ENCODE results near the gene APLP1. TPM values are rescaled to one million over a fixed set of nuclear protein-coding genes. Genes with fewer than 3 reads are reported as not detected.

APLP1 gene
- total RNA-seq, 4 donors from 2014 or later = 4.6 to 14.6 (median 8.8) TPM

DNA sequence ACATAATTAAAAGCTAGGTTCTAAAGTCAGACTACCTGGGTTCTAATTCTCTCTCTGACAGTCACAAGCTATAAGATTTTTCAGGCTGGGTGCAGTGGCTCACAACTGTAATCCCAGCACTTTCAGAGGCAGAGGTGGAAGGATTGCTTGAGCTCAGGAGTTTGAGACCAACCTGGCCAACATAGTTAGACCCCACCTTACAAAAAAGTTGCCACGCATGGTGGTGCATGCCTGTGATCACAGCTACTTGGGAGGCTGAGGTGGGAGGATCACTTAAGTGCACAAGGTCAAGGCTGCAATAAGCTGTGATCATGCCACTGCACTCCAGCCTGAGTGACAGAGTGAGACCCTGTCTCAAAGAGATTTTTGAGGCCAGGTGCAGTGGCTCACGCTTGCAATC is 26.0 kb downstream of the APLP1 start:
- intact Hi-C loops (cut with DNase I) = no loop called here
- WGBS = 89% methylated on average over 2 of the region's 2 CpGs
- peaks cover 41 to 83% (median 76%) of the 10 kb centered on the region in 4 donors for H3K36me3 ChIP-seq

DNA sequence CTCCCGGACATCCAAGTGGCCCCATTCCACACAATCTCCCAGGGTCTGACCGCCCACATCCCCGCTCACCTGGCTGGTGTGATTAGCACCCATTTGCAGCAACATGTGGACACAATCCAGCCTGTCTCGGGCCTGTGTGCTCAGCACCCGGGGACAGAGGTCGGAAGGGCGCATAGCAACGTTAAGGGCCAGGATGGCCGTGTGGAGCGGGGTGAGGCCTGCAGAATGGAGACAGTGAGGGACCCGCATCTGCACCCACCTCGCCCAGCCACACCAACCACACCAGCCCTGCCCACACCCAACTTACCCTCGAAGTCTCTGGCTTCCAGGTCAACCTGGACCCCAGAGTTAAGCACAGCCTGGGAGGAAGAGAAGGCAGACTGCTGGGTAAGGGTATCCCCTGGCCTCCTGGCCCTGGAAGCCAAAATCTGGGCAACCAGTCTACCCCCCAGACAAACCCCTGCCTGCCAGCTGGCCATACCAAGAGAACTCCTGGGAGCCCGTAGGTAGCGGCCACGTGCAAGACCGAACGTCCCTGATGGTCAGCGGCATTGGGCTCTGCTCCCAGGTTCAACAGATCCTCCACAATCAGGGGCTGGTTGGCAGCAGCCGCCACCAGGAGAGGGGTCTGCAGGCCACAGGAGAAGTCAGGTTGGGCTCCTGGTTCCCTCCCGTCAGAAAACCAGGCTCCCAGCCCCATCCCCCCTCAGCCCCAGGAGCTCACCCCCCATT is 27.7 kb downstream of the APLP1 start:
- Histone ChIP-seq H3K36me3 (peaks cover 26 to 66% (median 60%) of the 10 kb centered on the region in 4 donors), H3K9me3 (no peaks in the 10 kb centered on the region), H3K27me3 (no peaks in the 10 kb centered on the region), H3K4me3 (no peak overlapping the region), H3K27ac (replicated peaks in 1 of 4) (no peak overlapping the region), H3K4me1 (peaks cover 14 to 35% (median 30%) of the 10 kb centered on the region in 4 donors)
- 91% methylated on average over 19 of the region's 21 CpGs for WGBS
- DNase-seq (ENCODE audit: extremely low spot score) = no peak
- TF ChIP-seq, protein P1, sequence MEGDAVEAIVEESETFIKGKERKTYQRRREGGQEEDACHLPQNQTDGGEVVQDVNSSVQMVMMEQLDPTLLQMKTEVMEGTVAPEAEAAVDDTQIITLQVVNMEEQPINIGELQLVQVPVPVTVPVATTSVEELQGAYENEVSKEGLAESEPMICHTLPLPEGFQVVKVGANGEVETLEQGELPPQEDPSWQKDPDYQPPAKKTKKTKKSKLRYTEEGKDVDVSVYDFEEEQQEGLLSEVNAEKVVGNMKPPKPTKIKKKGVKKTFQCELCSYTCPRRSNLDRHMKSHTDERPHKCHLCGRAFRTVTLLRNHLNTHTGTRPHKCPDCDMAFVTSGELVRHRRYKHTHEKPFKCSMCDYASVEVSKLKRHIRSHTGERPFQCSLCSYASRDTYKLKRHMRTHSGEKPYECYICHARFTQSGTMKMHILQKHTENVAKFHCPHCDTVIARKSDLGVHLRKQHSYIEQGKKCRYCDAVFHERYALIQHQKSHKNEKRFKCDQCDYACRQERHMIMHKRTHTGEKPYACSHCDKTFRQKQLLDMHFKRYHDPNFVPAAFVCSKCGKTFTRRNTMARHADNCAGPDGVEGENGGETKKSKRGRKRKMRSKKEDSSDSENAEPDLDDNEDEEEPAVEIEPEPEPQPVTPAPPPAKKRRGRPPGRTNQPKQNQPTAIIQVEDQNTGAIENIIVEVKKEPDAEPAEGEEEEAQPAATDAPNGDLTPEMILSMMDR (IDR thresholded peaks at IDR 0.05) = no peak
- TF ChIP-seq POLR2A (IDR thresholded peaks at IDR 0.05; ENCODE audit: low read depth) = no peak
- intact Hi-C loops (cut with DNase I) = loop anchor here (5.0 kb wide), 1 partner anchor 36 kb away; no protein-coding TSS in a partner anchor

More for the DNA sequence above, 26.0 kb downstream of the APLP1 start:
- no peak overlapping the region for H3K27ac ChIP-seq (replicated peaks in 1 of 4)
- H3K9me3 ChIP-seq = no peaks in the 10 kb centered on the region
- H3K4me3 ChIP-seq = no peak overlapping the region
- no peak for DNase-seq (ENCODE audit: extremely low spot score)
- H3K27me3 ChIP-seq = no peaks in the 10 kb centered on the region
- H3K4me1 ChIP-seq = peaks cover 10 to 32% (median 25%) of the 10 kb centered on the region in 4 donors
- TF ChIP-seq EP300 (IDR thresholded peaks at IDR 0.05) = no peak
- TF ChIP-seq, protein P1 (IDR thresholded peaks at IDR 0.05) = no peak
- TF ChIP-seq POLR2A (IDR thresholded peaks at IDR 0.05; ENCODE audit: low read depth) = no peak
- TF ChIP-seq POLR2AphosphoS5 (IDR thresholded peaks at IDR 0.05) = no peak

DNA sequence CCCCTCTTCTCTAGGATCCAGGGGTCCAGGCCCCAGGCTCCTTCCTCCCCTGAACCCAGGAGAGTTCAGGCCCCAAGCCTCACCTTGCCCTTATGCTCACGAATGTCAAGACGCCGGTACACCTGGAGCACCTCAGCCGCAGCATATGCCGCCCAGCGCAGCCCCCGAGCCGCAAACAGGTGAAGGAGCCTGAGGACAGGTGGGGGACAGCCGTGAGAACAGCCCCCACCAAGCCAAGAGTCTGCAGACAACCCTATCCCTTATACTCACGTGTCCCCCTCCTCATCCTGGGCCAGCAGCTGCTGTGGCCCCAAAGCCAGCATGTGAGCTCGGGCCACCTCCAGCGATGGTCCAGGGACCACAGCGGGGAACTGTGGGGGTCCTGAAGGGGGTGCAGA is 28.3 kb downstream of the APLP1 start:
- Histone ChIP-seq H3K4me1 (peaks cover 14 to 41% (median 36%) of the 10 kb centered on the region in 4 donors), H3K36me3 (peaks cover 26 to 61% (median 56%) of the 10 kb centered on the region in 4 donors), H3K9me3 (no peaks in the 10 kb centered on the region), H3K27me3 (no peaks in the 10 kb centered on the region), H3K4me3 (no peak overlapping the region), H3K27ac (replicated peaks in 1 of 4) (no peak overlapping the region)
- no peak for DNase-seq (ENCODE audit: extremely low spot score)
- TF ChIP-seq, protein P1 (IDR thresholded peaks at IDR 0.05) = no peak
- TF ChIP-seq EP300 (IDR thresholded peaks at IDR 0.05) = no peak
- TF ChIP-seq POLR2AphosphoS5 (IDR thresholded peaks at IDR 0.05) = no peak
- no peak for TF ChIP-seq POLR2A (IDR thresholded peaks at IDR 0.05; ENCODE audit: low read depth)
- 60% methylated on average over 1 of the region's 13 CpGs for WGBS
- intact Hi-C loops (cut with DNase I) = loop anchor here (5.0 kb wide), 1 partner anchor 36 kb away; no protein-coding TSS in a partner anchor

DNA sequence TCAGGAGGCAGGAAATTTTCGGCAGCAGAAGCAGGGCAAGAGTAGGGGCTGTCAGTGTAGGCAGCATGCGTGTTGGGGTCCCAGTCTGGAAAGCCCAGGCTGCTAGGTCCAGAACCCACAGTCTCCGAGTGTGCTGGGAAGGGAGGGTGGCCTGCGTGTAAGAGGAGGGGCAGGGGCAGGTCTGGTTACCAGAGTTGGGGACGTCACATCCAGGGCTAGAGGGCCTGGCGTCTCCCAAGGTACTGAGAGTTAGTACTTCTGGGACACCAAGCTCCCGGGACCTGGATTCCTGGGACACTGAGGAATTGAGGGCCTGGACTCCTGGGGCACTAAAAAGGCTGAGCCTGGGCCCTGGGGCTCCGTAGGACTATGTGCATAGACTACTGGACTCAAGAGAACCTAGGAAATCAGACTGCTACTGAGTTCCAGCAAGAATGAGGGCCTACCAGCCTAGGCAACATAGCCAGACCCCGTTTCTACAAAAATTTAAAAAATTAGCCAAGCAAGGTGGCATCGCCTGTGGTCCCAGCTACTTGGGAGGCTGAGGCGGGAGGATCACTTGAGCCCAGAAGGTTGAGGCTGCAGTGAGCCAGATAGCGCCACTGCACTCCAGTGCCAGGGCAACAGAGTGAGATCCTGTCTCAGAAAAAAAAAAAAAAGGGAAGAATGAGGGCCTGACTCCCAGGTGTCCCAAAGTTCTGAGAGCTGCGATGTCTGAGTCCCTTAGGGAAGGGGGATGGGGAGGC is 29.5 kb downstream of the APLP1 start:
- DNase-seq (ENCODE audit: extremely low spot score) = no peak
- peaks cover 24 to 50% (median 46%) of the 10 kb centered on the region in 4 donors for H3K36me3 ChIP-seq
- intact Hi-C loops (cut with DNase I) = loop anchor here (5.0 kb wide), 1 partner anchor 34 kb away; no protein-coding TSS in a partner anchor
- TF ChIP-seq EP300 (IDR thresholded peaks at IDR 0.05) (no peak), POLR2A (IDR thresholded peaks at IDR 0.05; ENCODE audit: low read depth) (no peak), POLR2AphosphoS5 (IDR thresholded peaks at IDR 0.05) (no peak)
- TF ChIP-seq, protein P1 (IDR thresholded peaks at IDR 0.05) = no peak
- no peaks in the 10 kb centered on the region for H3K27me3 ChIP-seq
- peak overlapping the region; percentile 68 to 86 (median 74) for H3K4me3 ChIP-seq
- H3K9me3 ChIP-seq = no peaks in the 10 kb centered on the region
- H3K4me1 ChIP-seq = peaks cover 14 to 48% (median 42%) of the 10 kb centered on the region in 4 donors
- 90% methylated on average over 13 of the region's 13 CpGs for WGBS
- H3K27ac ChIP-seq (replicated peaks in 1 of 4) = peak overlapping the region; percentile 88 to 94 (median 92)
